H1 (cell line): ENCODE measurements around the gene SLC19A1. TPM values are rescaled to one million over a fixed set of nuclear protein-coding genes. Genes with fewer than 3 reads are reported as not detected.

Source experiments
- polyA plus RNA-seq, 7 experiments: library from polyadenylated mRNA; depleted of rRNA in 3 of 7; stranded (reverse) in 5 of 7; unstranded in 2 of 7; fragments of >200 nt in 5 of 7; fragments of 200-250 nt in 2 of 7; gene quantifications; 1 replicate in 5 of 7; 2 replicates in 1 of 7; 4 replicates in 1 of 7; pipeline versions ENCODE4 v1.2.1 to v1.2.3, GENCODE V29; 2011 to 2013; ENCODE audit warnings: missing spikeins in 2 of 7, mixed read lengths in 2 of 7
- total RNA-seq: library from RNA; stranded (reverse); fragmentation: NEBNext Ultra II Directional; extraction: Animal tissue kit (Norgen Biotek cat#: 25700); gene quantifications from 2 replicates; pipeline ENCODE4 v1.2.1, GENCODE V29; 2021
- TF ChIP-seq, protein P1 (sequence below): fragments of 300-600 bp; sonication (generic); IDR thresholded peaks from 2 replicates; pipeline ENCODE4 v1.7.1; 2012; ENCODE audit warnings: low read length, moderate library complexity, mild to moderate bottlenecking, inconsistent platforms; ENCODE audit not compliant: insufficient replicate concordance

The SLC19A1 gene
- total and polyA plus RNA-seq, 2 of the 8 experiments (the other 6 are each of a cell fraction or from before 2014, with no cell fraction given): 31.6 to 43.8 TPM

DNA sequence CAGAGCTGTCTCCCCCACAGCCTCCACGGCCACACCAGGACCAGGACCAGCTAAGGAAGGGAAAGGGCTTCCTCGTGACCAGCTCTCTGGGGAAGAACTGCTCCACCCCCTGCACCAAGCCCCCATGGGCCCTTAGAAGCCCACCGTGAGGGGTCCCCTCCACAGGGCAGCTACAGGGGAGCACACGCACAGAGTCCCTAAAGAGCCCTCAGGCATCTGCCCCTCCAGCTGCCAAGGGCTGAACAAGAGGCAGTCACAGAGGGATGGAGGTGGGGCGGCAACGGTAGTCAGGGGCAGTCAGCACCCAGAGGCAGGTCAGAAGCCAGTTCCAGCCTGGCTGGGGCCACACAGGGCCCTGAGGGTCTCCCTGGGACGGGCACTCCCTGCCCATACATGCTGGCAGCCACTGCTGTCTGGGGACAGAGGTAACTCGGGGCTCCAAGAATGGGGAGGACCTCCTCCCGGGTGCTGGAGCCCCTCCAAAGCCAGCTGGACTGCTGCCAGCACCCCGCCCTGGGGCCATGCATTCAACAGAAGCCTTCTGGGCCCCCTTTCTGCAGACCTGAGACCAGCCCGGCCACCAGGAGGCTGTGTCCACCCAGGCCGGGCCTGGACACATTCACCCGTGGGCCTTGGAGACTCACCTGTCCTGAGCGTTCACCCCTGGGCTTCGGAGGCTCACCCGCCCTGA lies 18.7 kb downstream of the SLC19A1 start (continued):
- TF ChIP-seq, protein P1, sequence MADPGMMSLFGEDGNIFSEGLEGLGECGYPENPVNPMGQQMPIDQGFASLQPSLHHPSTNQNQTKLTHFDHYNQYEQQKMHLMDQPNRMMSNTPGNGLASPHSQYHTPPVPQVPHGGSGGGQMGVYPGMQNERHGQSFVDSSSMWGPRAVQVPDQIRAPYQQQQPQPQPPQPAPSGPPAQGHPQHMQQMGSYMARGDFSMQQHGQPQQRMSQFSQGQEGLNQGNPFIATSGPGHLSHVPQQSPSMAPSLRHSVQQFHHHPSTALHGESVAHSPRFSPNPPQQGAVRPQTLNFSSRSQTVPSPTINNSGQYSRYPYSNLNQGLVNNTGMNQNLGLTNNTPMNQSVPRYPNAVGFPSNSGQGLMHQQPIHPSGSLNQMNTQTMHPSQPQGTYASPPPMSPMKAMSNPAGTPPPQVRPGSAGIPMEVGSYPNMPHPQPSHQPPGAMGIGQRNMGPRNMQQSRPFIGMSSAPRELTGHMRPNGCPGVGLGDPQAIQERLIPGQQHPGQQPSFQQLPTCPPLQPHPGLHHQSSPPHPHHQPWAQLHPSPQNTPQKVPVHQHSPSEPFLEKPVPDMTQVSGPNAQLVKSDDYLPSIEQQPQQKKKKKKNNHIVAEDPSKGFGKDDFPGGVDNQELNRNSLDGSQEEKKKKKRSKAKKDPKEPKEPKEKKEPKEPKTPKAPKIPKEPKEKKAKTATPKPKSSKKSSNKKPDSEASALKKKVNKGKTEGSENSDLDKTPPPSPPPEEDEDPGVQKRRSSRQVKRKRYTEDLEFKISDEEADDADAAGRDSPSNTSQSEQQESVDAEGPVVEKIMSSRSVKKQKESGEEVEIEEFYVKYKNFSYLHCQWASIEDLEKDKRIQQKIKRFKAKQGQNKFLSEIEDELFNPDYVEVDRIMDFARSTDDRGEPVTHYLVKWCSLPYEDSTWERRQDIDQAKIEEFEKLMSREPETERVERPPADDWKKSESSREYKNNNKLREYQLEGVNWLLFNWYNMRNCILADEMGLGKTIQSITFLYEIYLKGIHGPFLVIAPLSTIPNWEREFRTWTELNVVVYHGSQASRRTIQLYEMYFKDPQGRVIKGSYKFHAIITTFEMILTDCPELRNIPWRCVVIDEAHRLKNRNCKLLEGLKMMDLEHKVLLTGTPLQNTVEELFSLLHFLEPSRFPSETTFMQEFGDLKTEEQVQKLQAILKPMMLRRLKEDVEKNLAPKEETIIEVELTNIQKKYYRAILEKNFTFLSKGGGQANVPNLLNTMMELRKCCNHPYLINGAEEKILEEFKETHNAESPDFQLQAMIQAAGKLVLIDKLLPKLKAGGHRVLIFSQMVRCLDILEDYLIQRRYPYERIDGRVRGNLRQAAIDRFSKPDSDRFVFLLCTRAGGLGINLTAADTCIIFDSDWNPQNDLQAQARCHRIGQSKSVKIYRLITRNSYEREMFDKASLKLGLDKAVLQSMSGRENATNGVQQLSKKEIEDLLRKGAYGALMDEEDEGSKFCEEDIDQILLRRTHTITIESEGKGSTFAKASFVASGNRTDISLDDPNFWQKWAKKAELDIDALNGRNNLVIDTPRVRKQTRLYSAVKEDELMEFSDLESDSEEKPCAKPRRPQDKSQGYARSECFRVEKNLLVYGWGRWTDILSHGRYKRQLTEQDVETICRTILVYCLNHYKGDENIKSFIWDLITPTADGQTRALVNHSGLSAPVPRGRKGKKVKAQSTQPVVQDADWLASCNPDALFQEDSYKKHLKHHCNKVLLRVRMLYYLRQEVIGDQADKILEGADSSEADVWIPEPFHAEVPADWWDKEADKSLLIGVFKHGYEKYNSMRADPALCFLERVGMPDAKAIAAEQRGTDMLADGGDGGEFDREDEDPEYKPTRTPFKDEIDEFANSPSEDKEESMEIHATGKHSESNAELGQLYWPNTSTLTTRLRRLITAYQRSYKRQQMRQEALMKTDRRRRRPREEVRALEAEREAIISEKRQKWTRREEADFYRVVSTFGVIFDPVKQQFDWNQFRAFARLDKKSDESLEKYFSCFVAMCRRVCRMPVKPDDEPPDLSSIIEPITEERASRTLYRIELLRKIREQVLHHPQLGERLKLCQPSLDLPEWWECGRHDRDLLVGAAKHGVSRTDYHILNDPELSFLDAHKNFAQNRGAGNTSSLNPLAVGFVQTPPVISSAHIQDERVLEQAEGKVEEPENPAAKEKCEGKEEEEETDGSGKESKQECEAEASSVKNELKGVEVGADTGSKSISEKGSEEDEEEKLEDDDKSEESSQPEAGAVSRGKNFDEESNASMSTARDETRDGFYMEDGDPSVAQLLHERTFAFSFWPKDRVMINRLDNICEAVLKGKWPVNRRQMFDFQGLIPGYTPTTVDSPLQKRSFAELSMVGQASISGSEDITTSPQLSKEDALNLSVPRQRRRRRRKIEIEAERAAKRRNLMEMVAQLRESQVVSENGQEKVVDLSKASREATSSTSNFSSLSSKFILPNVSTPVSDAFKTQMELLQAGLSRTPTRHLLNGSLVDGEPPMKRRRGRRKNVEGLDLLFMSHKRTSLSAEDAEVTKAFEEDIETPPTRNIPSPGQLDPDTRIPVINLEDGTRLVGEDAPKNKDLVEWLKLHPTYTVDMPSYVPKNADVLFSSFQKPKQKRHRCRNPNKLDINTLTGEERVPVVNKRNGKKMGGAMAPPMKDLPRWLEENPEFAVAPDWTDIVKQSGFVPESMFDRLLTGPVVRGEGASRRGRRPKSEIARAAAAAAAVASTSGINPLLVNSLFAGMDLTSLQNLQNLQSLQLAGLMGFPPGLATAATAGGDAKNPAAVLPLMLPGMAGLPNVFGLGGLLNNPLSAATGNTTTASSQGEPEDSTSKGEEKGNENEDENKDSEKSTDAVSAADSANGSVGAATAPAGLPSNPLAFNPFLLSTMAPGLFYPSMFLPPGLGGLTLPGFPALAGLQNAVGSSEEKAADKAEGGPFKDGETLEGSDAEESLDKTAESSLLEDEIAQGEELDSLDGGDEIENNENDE: no peak
